Stimulated activated naive B cell treated with anti-CD40 and anti-IgM and Interleukin-4, amounts not matched to agents 10 μg/mL and 1 μg/mL and 100 μg/mL, for 72 hours (primary cell): ENCODE measurements around the gene BRAT1.

Source experiments
- ATAC-seq, 2 donors: fragments of 150-1000 bp; cut with Tn5 transposase; replicated peaks; 2 replicates each; pipeline ENCODE4 v1.10.0; 2021; ENCODE audit warnings: moderate library complexity in 1 of 2
- DNase-seq: peaks from one replicate; pipeline ENCODE4 v3.0.0; 2021
- H3K27ac Mint-ChIP-seq: one replicate; pipeline ENCODE4 v1.8.0; 2022; ENCODE audit warnings: mild to moderate bottlenecking, mixed read lengths
- H3K27me3 Mint-ChIP-seq, 2 donors: one replicate each; pipeline ENCODE4 v1.8.0; 2022; ENCODE audit warnings: mixed read lengths in 2 of 2
- H3K36me3 Mint-ChIP-seq, 2 donors: one replicate each; pipeline ENCODE4 v1.8.0; 2022; ENCODE audit warnings: mixed read lengths in 2 of 2, mild to moderate bottlenecking in 1 of 2
- H3K4me1 Mint-ChIP-seq, 2 donors: one replicate each; pipeline ENCODE4 v1.8.0; 2022; ENCODE audit warnings: mixed read lengths in 2 of 2, mild to moderate bottlenecking in 1 of 2
- H3K4me3 Mint-ChIP-seq, 2 donors: one replicate each; pipeline ENCODE4 v1.8.0; 2022; ENCODE audit warnings: mild to moderate bottlenecking in 2 of 2, mixed read lengths in 2 of 2, moderate library complexity in 1 of 2
- H3K9me3 Mint-ChIP-seq, 2 donors: one replicate each; pipeline ENCODE4 v1.8.0; 2022; ENCODE audit warnings: mixed read lengths in 2 of 2, mild to moderate bottlenecking in 1 of 2

Gene BRAT1

GRCh38 chr7:2558629-2559282 lies 3.4 kb upstream of the BRAT1 start, which contains the start of gene IQCE:
IQCE (plus strand) TSS chr7:2558979; CDS start chr7:2559182, 203 bp downstream.
- H3K4me3 Mint-ChIP-seq: peak within 1 kb of the TSS; percentile 83 to 86
- H3K27ac Mint-ChIP-seq: peak within 1 kb of the TSS; percentile 79
- H3K27me3 Mint-ChIP-seq: no peaks in the 10 kb centered on the region
- DNase-seq (peak; percentile 91), ATAC-seq (peak; percentile 59 to 65)
- H3K9me3 Mint-ChIP-seq: no peaks in the 10 kb centered on the region
- peaks cover 3% of the 10 kb centered on the region in 2 donors for H3K36me3 Mint-ChIP-seq
- H3K4me1 Mint-ChIP-seq: peaks cover 19 to 35% of the 10 kb centered on the region in 2 donors

DNA sequence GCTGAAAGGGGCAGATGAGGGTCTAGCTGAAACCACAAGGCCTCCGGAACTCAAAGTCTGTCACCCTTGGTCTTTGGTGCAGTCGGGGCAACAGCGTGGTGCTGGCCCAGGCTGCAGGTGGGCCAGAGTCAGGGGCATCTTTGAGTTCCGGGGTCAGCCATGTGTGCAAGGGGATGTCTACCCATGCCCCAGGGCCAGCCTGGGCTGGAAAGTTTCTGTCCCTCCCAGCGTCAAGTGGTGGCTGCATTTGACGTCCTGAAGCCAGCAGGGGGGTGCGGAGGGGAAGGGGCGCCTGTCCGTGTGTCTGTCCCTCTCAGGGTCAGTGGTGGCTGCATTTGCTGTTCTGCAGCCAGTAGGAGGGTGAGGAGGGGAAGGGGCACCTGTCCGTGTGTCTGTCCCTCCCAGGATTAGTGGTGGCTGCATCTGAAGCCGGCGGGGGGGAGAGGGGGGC lies 638 bp downstream of the BRAT1 start:
- Mint-ChIP-seq H3K4me3 (peak overlapping the region; percentile 90 to 93), H3K27me3 (no peaks in the 10 kb centered on the region), H3K4me1 (peaks cover 13 to 38% of the 10 kb centered on the region in 2 donors), H3K9me3 (no peaks in the 10 kb centered on the region), H3K36me3 (peaks cover 12 to 13% of the 10 kb centered on the region in 2 donors), H3K27ac (peak overlapping the region; percentile 97)
- no peak for DNase-seq
- ATAC-seq: no peak

GRCh38 chr7:2553831-2554581 lies 1.3 kb downstream of the BRAT1 start:
- H3K27ac Mint-ChIP-seq: peak overlapping the region; percentile 97
- peak overlapping the region; percentile 90 to 93 for H3K4me3 Mint-ChIP-seq
- ATAC-seq (no peak), DNase-seq (no peak)
- peaks cover 12 to 20% of the 10 kb centered on the region in 2 donors for H3K36me3 Mint-ChIP-seq
- H3K4me1 Mint-ChIP-seq: peaks cover 13 to 35% of the 10 kb centered on the region in 2 donors
- no peaks in the 10 kb centered on the region for H3K9me3 Mint-ChIP-seq
- H3K27me3 Mint-ChIP-seq: no peaks in the 10 kb centered on the region

GRCh38 chr7:2553108-2553507 lies 2.2 kb downstream of the BRAT1 start:
- H3K9me3 Mint-ChIP-seq: no peaks in the 10 kb centered on the region
- H3K4me1 Mint-ChIP-seq: peaks cover 10 to 29% of the 10 kb centered on the region in 2 donors
- DNase-seq (no peak), ATAC-seq (no peak)
- no peak overlapping the region for H3K4me3 Mint-ChIP-seq
- no peaks in the 10 kb centered on the region for H3K27me3 Mint-ChIP-seq
- H3K27ac Mint-ChIP-seq: peak overlapping the region; percentile 31
- H3K36me3 Mint-ChIP-seq: peaks cover 13 to 22% of the 10 kb centered on the region in 2 donors

DNA sequence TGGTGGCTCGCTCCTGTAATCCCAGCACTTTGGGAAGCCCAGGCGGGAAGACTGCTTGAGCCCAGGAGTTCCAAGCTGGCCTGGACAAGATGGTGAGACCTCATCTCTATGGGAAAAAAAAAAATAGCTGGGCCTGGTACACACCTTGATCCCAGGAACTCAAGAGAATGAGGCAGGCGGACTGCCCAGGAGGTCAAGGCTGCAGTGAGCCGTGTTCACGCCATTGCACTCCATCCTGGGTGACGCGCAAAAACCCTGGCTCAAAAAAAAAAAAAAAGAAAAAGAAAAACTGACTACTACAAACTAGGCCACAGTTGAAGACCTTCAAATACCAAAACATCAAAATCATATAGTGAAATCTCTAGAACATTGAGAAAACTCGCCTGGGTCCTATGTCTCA lies 3.9 kb downstream of the BRAT1 start:
- no peak for ATAC-seq
- no peak overlapping the region for H3K27ac Mint-ChIP-seq
- no peaks in the 10 kb centered on the region for H3K9me3 Mint-ChIP-seq
- no peaks in the 10 kb centered on the region for H3K27me3 Mint-ChIP-seq
- no peak overlapping the region for H3K4me3 Mint-ChIP-seq
- H3K36me3 Mint-ChIP-seq: peaks cover 26 to 35% of the 10 kb centered on the region in 2 donors
- no peak for DNase-seq
- peaks cover 7 to 23% of the 10 kb centered on the region in 2 donors for H3K4me1 Mint-ChIP-seq

DNA sequence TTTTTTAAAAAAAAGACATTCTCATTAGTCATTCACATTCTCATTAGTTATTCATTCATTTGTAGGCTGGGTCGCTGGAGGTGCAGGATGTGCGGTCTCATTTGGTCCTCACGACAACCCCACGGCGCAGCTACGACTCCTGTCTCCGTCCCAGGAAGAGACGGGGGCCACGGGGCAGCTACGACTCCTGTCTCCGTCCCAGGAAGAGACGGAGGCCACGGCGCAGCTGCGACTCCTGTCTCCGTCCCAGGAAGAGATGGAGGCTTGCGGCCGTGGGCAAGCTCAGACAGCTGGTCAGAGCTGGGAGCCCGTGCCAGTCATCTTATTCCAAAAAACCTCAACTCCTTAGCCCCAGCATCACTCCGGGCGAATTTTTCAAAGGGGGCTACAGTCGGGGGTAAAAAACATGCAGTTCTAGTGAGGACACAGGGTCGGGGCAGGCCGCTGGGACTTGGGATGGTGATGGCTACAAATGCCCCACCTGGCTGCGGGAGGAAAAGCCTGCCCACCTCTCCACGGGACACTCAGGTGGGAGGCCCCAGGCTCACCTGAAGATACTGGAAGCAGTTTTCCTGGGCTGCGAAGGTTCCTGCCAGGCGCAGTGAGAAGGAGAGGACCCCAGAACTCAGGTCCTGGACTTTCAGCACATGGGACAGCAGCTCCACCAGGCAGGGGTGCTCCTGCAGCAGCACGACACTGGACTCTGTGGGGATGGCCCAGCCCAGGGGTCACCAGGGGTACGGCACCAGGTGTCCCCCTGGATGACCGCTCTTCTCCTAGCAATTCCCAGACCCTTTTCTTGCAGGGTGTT lies 8.3 kb downstream of the BRAT1 start:
- H3K36me3 Mint-ChIP-seq: peaks cover 31 to 49% of the 10 kb centered on the region in 2 donors
- H3K9me3 Mint-ChIP-seq: no peaks in the 10 kb centered on the region
- H3K27ac Mint-ChIP-seq: no peak overlapping the region
- no peak for ATAC-seq
- H3K27me3 Mint-ChIP-seq: no peaks in the 10 kb centered on the region
- H3K4me3 Mint-ChIP-seq: no peak overlapping the region
- H3K4me1 Mint-ChIP-seq: peaks cover 9 to 18% of the 10 kb centered on the region in 2 donors
- no peak for DNase-seq

DNA sequence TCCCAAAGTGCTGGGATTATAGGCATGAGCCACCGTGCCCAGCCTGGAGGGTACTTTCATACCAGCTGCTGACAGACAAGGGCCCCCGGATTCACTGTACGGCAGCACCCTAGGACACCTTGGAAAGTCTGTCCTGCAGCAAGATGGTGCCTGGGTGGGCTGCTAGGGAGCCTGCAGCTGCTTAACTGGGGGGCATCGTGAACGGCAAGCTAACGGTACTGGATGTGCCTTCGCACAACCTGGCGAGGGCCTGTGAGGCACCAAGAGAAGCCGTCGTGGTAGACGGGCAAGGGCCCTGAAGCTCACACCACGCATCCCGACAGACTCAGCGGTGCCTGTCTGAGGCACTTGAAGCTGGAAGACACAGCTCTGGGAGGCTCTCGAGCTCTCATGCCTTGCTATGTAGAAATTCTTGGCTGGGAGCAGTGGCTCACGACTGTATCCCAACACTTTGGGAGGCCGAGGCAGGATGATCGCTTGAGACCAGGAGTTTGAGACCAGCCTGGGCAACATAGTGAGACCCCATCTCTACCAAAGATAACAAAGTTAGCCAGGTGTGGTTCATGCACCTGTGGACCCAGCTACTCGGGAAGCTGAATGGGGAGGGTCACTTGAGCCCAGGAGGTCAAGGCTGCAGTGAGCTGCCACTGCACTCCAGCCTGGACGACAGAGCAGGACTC lies 9.4 kb downstream of the BRAT1 start:
- H3K36me3 Mint-ChIP-seq: peaks cover 33 to 49% of the 10 kb centered on the region in 2 donors
- no peaks in the 10 kb centered on the region for H3K27me3 Mint-ChIP-seq
- no peaks in the 10 kb centered on the region for H3K9me3 Mint-ChIP-seq
- peaks cover 9 to 18% of the 10 kb centered on the region in 2 donors for H3K4me1 Mint-ChIP-seq
- H3K27ac Mint-ChIP-seq: no peak overlapping the region
- no peak overlapping the region for H3K4me3 Mint-ChIP-seq
- ATAC-seq: no peak
- DNase-seq: no peak

DNA sequence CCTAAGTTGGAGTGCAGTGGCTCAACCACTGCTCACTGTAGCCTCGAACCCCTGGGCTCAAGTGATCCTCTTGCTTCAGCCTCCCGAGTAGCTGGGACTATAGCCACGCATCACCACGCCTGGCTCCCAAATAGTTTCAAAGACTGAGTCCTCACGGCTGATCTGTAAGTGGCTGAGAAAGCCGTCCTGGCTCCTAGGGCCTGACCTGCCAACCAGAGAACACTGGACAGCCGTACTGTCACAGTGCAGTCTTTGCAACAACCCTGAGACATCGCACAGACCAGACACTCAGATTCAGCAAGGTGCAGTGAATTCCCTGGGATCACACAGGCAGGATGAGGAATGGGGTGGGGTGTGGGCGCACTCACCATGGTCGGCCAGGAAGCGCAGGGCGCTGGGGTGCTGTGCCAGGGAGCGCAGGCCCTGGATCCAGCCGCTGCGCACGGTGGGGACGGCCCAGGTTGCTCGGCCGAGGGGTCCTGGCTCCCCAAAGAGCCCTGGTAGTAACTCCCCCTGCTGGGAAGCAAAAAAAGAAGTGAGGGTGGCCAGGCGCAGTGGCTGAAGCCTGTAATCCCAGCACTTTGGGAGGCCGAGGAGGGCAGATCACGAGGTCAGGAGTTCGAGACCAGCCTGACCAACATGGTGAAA lies 10.7 kb downstream of the BRAT1 start:
- peaks cover 35 to 44% of the 10 kb centered on the region in 2 donors for H3K36me3 Mint-ChIP-seq
- H3K4me1 Mint-ChIP-seq: peaks cover 7 to 16% of the 10 kb centered on the region in 2 donors
- ATAC-seq (no peak), DNase-seq (no peak)
- no peak overlapping the region for H3K27ac Mint-ChIP-seq
- H3K9me3 Mint-ChIP-seq: no peaks in the 10 kb centered on the region
- H3K4me3 Mint-ChIP-seq: no peak overlapping the region
- no peaks in the 10 kb centered on the region for H3K27me3 Mint-ChIP-seq

DNA sequence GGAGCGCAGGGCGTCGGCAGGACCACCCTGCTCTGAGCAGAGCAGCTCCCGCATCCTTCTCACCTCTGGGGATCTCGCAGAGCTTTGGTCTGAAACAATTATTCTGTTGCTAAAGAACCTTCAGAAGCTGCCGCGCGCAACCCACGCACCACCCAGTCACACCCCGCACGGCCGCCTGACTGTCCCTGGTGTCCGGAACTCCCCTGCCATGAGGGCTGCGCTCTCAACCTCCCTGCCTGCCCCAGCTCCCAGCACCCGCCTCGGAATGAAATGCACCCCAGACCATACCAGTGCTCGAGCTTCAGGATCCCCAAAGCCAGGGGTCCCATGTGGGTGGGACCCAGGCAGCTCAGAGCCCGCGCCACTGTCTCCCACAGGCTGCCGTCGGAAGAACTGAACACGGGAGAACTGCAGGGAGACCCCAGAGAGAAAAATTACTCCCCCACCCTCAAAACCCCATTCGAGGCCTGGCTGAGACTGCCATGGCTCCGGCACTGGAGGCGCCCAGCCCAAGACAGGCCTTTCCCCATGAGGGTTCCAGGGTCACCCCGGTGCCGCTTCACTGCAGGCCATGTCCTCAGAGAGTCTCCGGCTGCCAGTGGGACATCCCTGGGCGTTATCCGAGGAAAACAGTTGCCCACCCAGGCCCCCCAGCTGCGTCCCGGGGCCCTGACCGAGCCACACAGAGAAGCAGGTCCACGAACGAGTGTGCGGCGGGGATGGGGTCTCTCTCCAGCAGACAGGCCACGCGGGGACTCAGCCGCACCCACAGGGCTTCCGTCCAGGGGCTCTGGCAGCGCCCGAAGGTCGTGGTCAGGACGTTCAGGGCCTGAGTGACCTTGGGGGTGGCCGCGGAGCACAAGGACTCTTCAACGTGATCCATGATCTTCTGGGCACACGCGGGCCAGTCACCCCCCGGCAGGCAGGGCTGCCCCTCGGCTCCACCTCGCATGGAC lies 12.1 kb downstream of the BRAT1 start:
- peaks cover 35 to 41% of the 10 kb centered on the region in 2 donors for H3K36me3 Mint-ChIP-seq
- H3K4me1 Mint-ChIP-seq: peaks cover 4 to 13% of the 10 kb centered on the region in 2 donors
- no peak for ATAC-seq
- no peaks in the 10 kb centered on the region for H3K9me3 Mint-ChIP-seq
- DNase-seq: no peak
- no peaks in the 10 kb centered on the region for H3K27me3 Mint-ChIP-seq
- no peak overlapping the region for H3K4me3 Mint-ChIP-seq
- peak overlapping the region; percentile 63 for H3K27ac Mint-ChIP-seq

GRCh38 chr7:2542011-2542915 lies 13.1 kb downstream of the BRAT1 start:
- Mint-ChIP-seq H3K27ac (peak overlapping the region; percentile 37), H3K4me3 (no peak overlapping the region), H3K4me1 (peaks cover 4 to 13% of the 10 kb centered on the region in 2 donors), H3K9me3 (no peaks in the 10 kb centered on the region), H3K27me3 (no peaks in the 10 kb centered on the region), H3K36me3 (peaks cover 34% of the 10 kb centered on the region in 2 donors)
- no peak for ATAC-seq
- no peak for DNase-seq

DNA sequence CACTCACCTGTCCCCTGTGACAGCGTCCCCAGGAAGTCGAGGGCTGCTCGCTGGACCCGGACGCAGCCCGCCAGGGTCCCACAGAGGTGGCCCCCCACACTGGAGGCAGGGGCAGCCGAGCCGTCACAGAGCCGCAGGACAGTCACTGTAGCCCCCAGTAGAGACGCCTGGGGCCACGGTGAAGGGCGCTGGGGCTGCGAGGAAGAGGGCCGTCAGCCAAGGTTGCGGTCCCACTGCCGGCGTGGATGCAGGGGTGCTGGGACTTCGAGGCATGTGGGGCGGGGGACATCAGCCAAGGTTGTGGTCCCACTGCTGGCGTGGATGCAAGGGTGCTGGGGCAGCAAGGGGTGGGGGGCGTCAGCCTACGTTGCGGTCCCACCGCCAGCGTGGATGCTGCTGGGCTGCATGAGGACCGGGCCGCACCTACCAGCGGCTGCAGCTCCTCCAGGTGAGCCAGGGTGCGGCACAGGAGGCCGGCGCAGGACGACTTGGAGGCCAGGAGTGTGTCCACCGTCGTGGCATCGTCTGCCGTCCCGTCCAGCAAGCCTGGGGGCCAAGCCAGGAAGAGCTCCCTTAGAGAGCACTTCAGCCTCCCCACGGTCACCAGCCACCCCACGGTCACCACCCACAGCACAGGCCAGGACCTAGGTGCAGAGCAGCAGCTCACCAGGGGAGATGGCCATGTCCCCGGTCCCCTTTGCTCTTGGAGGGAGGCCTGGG lies 13.9 kb downstream of the BRAT1 start:
- Mint-ChIP-seq H3K4me3 (no peak overlapping the region), H3K4me1 (peaks cover 4 to 13% of the 10 kb centered on the region in 2 donors), H3K27ac (peak overlapping the region; percentile 37), H3K9me3 (no peaks in the 10 kb centered on the region), H3K27me3 (no peaks in the 10 kb centered on the region), H3K36me3 (peaks cover 27% of the 10 kb centered on the region in 2 donors)
- DNase-seq: no peak
- ATAC-seq: no peak
